ENCODE measurements around the gene ITGB1. TPM values are rescaled to one million over a fixed set of nuclear protein-coding genes. Genes with fewer than 3 reads are reported as not detected.
"Not testable (repeated sequence)": the region's sequence is repeated elsewhere in the genome, so short reads cannot be mapped to it uniquely, and the experiment has no call there.

The ITGB1 gene
- total RNA-seq, 1 donor = 38.2 TPM

DNA sequence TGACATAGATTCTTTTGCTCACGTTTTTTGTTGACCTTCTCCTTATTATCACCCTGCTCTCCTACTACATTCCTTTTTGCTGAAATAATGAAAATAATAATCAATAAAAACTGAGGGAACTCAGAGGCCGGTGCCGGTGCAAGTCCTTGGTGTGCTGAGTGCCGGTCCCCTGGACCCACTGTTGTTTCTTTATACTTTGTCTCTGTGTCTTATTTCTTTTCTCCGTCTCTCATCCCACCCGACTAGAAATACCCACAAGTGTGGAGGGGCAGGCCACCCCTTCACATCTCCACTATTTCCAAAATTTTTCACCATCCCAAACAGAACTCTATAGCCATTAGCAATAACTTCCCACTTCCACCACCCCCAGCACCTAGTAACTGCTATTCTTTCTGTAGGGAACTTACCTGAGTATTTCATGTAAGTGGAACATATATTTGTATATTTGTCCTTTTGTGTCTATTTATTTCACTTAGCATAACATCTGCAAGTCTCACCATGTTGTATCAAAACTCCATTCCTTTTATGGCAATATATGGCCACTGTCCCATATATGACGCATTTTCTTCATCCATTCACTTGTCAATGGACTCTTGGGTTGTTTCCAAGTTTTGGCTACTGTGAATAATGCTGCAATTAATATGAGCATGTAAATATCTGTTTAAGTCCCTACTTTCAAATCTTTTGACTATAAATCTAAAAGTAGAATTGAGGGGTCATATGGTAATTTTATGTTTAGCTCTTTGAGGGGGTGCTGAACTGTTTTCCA, 62.6 kb downstream of the ITGB1 start:
- not testable (repeated sequence) for DNase-seq (ENCODE audit: low read depth in 2 of 3, low spot score in 2 of 3)

DNA sequence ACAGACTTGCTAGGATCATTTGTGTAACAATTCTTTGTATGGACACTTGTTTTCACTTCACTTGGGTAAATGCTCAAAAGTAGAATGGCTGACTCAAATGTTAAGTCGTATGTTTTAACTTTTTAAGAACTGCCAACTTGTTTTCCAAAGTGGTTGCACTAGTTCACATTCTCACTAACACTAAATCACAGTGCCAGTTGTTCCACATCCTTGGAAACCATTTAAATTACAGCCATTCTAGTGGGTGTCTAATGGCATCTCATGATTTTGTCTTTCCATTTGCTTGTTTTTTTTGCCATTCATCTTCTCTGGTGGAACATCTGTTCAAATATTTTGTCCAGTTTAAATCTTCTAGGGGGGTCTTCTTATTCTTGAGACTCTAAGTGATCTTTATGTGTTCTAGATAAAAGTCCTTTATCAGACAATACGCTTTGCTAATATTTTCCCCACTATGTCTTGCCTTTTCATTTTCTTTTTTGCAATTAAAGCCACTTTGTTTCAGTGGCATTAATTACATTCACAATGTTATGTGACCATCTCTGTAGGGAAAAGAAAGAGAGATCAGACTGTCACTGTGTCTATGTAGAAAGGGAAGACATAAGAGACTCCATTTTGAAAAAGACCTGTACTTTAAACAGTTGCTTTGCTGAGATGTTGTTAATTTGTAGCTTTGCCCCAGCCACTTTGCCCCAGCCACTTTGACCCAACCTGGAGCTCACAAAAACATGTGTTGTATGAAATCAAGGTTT, 63.9 kb downstream of the ITGB1 start:
- no peak for DNase-seq (ENCODE audit: low read depth in 2 of 3, low spot score in 2 of 3)

DNA sequence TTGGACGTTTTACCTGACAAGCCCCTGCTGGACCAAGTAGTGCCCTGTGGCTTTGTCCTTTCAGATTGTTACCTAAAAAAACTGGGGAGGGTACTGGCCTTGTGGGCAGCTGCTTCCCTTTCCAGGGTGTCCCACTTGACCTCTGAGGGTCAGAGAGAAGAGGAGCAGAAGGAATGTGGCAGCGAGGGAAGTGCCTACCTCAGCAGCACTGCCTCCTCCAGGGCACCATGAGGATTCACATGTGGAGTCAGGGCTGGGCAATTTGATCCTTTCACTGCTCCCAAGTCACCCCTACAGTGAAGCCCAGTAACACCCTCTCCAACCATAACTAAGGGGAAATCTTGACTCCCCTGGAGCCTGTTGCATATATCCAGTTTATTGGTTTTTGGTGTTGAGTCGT, 64.6 kb downstream of the ITGB1 start:
- DNase-seq (ENCODE audit: low read depth in 2 of 3, low spot score in 2 of 3) = no peak

DNA sequence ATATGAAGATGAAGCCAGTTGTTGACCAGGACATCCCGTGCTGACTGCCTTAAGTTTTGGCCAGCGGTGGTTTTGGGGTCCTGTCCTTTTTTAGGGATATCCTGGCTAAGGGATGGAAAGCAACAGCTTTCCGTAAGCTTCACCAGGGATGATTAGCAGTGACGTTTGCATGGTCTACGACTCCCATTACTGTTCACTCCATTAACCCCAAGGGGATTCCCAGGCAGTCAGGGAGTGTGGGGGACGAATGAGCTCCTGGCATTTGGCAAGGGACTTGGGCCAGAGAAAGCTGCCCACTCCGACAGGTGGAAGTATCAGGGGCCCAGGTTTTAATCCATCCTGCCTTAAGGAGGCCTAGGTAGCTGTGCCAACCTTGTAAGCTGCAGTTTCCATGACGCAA, 66.8 kb downstream of the ITGB1 start:
- no peak for DNase-seq (ENCODE audit: low read depth in 2 of 3, low spot score in 2 of 3)

DNA sequence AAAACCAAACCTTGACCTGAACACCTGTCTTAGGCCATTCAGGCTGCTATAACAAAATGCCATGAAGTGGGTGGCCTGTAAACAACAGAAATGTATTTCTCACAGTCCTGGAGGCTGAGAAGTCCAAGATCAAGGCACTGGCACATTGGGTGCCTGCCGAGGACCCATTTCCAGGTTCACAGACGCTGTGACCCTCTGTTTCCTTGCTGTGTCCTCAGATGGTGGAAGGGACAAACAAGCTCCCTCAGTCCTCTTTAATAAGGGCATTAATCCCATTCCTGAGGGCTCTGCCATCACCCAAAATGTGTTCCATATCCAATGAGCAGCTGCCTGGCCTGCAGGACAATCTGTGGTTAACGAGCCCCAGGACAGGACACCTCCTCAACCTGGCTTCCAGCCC, 67.6 kb downstream of the ITGB1 start:
- no peak for DNase-seq (ENCODE audit: low read depth in 2 of 3, low spot score in 2 of 3)

DNA sequence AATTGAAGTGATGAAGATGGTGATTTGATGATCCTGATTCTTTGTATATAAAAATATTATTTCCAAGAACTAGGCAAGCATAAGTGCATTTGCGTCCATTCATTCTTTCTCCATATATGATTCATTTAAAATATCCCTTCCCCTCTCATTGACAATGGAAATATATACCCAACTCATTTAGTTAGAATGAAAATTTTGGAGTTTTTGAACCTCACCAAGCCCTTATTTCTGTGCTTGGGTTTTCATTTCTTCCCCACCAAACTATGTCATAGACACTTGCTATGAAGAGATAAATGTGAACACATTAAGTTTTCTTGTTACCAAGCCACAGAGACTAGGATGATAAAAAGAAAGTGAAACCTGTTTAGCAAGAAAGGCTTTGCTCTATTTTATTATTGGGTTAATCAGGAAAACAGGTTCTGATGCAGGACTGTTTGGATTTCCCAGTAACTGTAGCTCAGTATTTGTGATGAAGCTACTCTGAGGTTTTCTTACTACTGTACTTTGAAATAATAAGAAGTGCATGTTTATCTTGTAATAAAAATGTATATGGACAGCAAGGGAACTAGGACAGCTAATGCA, 68.3 kb downstream of the ITGB1 start:
- DNase-seq (ENCODE audit: low read depth in 2 of 3, low spot score in 2 of 3) = no peak

DNA sequence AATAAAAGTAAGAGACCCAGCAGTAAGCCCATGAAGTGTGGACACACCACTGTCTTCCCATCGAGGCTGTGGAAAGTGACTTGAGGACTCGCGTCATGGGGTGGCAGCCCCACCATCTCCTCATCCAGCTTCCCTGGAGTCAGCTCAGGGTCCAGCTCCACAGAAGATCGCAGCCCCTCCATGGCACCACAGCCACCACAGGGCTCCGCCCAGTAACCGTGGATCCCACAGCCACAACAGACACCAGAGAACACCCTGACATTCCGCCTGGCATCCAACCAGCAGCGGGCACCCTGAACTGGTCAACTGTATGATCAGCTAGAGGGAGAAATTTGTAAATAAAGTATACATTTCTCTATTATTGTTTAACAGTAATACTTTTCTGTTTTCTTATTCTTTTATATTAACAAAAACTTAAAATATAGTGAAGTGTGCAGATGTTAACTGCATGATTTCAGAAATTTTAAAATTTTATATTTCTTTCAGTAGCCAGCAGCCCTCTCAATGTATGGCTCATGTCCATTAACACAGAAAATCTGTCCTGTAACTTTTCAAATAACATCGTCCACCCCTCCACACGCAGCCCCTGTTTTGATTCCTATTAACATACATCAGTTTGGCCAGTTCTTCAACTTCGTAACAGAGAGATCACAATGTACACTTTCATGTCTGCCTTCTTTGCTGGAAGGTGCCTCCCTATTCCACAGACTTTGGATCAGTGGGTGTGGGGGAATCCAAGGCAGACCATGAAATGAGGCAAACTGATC, 69.7 kb downstream of the ITGB1 start:
- no peak for DNase-seq (ENCODE audit: low read depth in 2 of 3, low spot score in 2 of 3)

DNA sequence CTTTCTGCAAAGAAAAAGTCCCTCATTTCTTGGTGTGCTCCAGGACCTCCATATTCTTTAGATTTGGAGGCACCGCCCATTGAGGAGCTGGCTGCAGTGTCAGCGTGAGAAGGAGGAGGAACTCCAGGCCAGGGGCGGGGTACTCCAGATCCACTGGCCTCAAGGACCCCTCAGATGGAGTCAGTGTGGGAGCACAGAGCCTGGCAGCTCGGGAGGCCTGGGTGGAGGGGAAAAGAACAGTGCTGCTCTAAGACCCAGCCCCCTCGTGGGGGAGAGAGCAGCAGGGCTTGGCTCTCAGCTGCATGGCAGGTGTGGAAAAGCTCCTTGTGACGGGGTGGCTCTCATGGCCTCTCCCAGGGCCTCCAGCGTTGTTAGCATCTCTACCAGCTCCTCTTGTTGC, 70.5 kb downstream of the ITGB1 start:
- no peak for DNase-seq (ENCODE audit: low read depth in 2 of 3, low spot score in 2 of 3)

DNA sequence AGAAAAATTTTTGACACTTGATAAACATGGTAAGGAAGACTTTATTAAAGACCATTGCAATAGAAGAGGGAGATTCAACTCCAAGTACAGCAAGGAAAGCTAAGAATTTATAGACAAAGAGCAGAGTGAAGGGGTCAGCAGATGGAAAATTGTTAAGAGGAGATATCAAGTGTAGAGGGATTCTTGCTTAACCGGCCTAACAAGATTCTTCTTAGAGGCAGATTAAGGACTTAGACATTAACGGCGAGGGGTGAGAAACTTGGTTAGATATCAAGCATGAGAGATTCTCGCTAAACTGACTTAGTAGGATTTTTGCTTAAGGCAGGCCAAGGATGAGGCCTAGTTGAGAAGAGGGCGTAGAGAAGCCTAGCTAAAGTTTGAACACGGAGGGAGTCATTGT, 76.0 kb downstream of the ITGB1 start:
- DNase-seq (ENCODE audit: low read depth in 2 of 3, low spot score in 2 of 3) = no peak

DNA sequence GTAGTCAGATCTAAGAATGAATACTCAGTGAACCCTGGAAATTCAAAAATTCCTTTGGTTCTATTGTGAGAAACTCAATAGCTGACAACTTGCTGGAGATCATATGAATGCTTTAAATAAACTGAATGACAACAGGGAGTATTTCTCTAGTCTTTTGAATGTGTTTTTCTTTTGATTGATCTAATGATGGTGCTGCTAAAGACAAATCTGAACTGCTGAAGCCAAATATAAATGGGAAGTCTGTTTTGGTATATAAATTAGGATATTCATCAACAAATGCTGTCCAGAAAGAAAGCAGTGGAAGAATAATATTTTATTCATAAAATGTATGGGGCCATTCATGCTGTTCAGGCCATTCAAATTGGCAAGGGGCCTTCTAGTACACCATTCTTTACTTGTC, 79.4 kb downstream of the ITGB1 start:
- no peak for DNase-seq (ENCODE audit: low read depth in 2 of 3, low spot score in 2 of 3)

DNA sequence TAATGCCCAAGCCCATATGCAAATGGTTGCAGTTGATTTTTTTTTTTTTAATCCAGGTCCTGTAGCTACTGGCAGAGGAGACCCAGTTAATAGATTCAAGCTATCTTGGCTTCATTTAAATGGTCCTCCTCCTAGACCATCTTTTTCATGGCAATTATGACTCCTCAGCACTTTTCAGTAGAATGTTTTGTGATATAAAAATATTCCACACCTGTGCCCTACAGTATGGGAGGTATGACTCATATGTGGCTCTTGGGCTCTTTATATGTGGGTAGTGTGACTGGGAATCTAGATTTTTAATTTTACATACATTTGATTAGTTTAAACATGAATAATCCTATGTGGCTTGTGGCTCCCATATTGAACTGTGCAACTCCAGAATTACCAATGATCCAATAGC, 80.1 kb downstream of the ITGB1 start:
- no peak for DNase-seq (ENCODE audit: low read depth in 2 of 3, low spot score in 2 of 3)

DNA sequence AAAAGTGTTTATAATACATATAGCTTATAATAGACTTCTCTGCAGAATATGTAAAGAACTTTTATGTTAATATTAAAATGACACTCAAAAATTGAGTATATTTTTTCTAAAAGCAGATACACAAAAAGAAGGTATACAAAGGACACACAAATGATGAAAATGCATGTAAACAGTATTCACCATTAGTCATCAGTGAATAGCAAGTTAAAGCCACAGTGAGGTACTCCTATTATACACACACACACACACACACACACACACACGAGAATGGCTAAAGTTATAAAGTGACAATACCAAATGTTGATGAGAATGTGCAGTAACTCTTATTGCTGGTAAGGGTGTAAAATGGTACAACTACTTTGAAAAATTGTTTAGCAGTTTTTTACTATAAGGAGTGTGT, 92.9 kb downstream of the ITGB1 start:
- DNase-seq (ENCODE audit: low read depth in 2 of 3, low spot score in 2 of 3) = no peak

DNA sequence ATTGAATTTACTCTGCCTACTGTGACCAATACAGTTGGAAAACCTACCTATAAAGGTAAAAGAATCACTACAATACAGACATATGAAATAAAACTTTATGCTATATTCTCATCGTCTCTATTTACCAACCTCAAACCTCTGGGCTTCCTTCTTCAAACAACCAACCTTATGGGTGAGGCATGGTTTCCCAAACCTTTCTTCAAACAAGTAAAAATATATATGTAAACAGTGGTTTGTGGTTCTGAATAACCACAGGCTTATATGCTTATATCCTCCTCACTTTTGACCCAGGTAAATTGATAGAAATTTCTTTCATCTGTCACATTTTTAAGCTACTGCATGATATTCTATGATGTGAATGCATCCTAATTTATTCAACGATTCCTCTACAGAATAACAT, 103.6 kb downstream of the ITGB1 start:
- DNase-seq (ENCODE audit: low read depth in 2 of 3, low spot score in 2 of 3) = no peak

DNA sequence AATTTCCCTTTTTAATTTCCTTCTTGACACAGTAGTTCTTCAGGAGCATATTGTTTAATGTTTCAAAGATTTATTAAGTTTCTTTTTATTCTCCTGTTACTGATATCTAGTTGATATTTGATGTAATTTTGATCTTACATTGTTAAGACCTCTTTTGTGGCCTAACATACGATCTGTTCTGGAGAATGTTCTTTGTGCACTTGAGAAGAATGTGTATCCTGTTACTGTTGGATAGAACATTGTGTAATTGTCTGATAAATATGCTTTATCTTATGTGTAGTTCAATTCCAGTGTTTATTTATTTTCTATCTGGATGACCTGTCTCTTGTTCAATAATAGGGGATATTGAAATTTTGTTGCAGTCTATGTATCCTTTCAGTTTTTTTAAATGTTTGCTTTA, 106.7 kb downstream of the ITGB1 start:
- DNase-seq (ENCODE audit: low read depth in 2 of 3, low spot score in 2 of 3) = no peak

Measured in hematopoietic multipotent progenitor cell (in vitro differentiated cells).